Lower leg skin (tissue), 4 donors: ENCODE measurements around the gene GRIP1. TPM values are rescaled to one million over a fixed set of nuclear protein-coding genes. Genes with fewer than 3 reads are reported as not detected.

Source experiments
- DNase-seq, 2 donors: peaks; one replicate each; pipeline ENCODE4 v3.0.0-alpha.2; 2019; ENCODE audit warnings: low spot score in 2 of 2
- H3K4me3 ChIP-seq: fragments of 200-600 bp; sonication (generic); 2 replicates; pipeline ENCODE4 v1.5.1; 2017; ENCODE audit warnings: mild to moderate bottlenecking, low read depth; ENCODE audit not compliant: poor library complexity, severe bottlenecking
- CTCF ChIP-seq, 3 donors: fragments of 450-650 bp; IDR thresholded peaks; one replicate each; pipeline ENCODE4 v1.5.1; 2016; ENCODE audit warnings: antibody characterized with exemption in 3 of 3, mild to moderate bottlenecking in 3 of 3, moderate library complexity in 2 of 3
- POLR2A ChIP-seq, 2 donors: fragments of 450-650 bp; IDR thresholded peaks; one replicate each; pipeline ENCODE4 v1.6.1; 2016 to 2017; ENCODE audit warnings: antibody characterized with exemption in 2 of 2, mild to moderate bottlenecking in 1 of 2, moderate library complexity in 1 of 2
- WGBS, 2 donors: methylation state at CpG; one replicate each; pipeline ENCODE4 v1.1.5; 2018; 5-methylcytosine and 5-hydroxymethylcytosine counted together
- intact Hi-C: fragments of 100-400 bp; cut with DNase I; formaldehyde crosslinking; loops from one replicate; pipeline ENCODE4 v1.15.0; 2023; ENCODE audit warnings: low total_unique reads
- total RNA-seq, 4 donors: library from RNA; depleted of rRNA; stranded (reverse); fragments of >200 nt; gene quantifications; one replicate each; pipeline ENCODE4 v1.1.0, GENCODE V29; 2016

GRIP1 gene
- total RNA-seq, 4 donors from 2014 or later: 11.5 to 25.3 (median 12.3) TPM

- no peak for DNase-seq
- no peak overlapping the region for H3K4me3 ChIP-seq
- TF ChIP-seq CTCF (IDR thresholded peaks at IDR 0.05) (no peak), POLR2A (IDR thresholded peaks at IDR 0.05) (no peak)
- intact Hi-C loops: no loop called here
- 72 to 74% methylated on average over 3 of the region's 3 CpGs for WGBS, 2 donors
Measured at GRCh38 chr12:66367015-66367667, 311.7 kb downstream of the GRIP1 start.

- H3K4me3 ChIP-seq: no peak overlapping the region
- 60 to 69% methylated on average over 3 of the region's 3 CpGs for WGBS, 2 donors
- DNase-seq: no peak
- TF ChIP-seq POLR2A (IDR thresholded peaks at IDR 0.05) (no peak), CTCF (IDR thresholded peaks at IDR 0.05) (no peak)
- intact Hi-C loops: no loop called here
Measured at GRCh38 chr12:66365718-66366490, 313.0 kb downstream of the GRIP1 start.

GRCh38 chr12:66361703-66362102 lies 317.2 kb downstream of the GRIP1 start:
- TF ChIP-seq CTCF (IDR thresholded peaks at IDR 0.05) (no peak), POLR2A (IDR thresholded peaks at IDR 0.05) (no peak)
- H3K4me3 ChIP-seq: no peak overlapping the region
- WGBS, 2 donors: 90 to 92% methylated on average over 4 of the region's 4 CpGs
- no peak for DNase-seq
- intact Hi-C loops: no loop called here

- DNase-seq: no peak
- TF ChIP-seq CTCF (IDR thresholded peaks at IDR 0.05): no peak
- TF ChIP-seq POLR2A (IDR thresholded peaks at IDR 0.05): no peak
- H3K4me3 ChIP-seq: no peak overlapping the region
- intact Hi-C loops: no loop called here
Measured at GRCh38 chr12:66359300-66359699, 319.6 kb downstream of the GRIP1 start.

GRCh38 chr12:66354291-66354690 lies 324.6 kb downstream of the GRIP1 start:
- WGBS, 2 donors: 83 to 84% methylated on average over 6 of the region's 6 CpGs

More at GRCh38 chr12:66354291-66354690, 324.6 kb downstream of the GRIP1 start:
- TF ChIP-seq CTCF (IDR thresholded peaks at IDR 0.05) (no peak), POLR2A (IDR thresholded peaks at IDR 0.05) (no peak)
- H3K4me3 ChIP-seq: no peak overlapping the region
- intact Hi-C loops: no loop called here
- no peak for DNase-seq
